ENCODE results near the gene OR4A15. TPM values are rescaled to one million over a fixed set of nuclear protein-coding genes. Genes with fewer than 3 reads are reported as not detected.

OR4A15 gene
- not detected for total RNA-seq

DNA sequence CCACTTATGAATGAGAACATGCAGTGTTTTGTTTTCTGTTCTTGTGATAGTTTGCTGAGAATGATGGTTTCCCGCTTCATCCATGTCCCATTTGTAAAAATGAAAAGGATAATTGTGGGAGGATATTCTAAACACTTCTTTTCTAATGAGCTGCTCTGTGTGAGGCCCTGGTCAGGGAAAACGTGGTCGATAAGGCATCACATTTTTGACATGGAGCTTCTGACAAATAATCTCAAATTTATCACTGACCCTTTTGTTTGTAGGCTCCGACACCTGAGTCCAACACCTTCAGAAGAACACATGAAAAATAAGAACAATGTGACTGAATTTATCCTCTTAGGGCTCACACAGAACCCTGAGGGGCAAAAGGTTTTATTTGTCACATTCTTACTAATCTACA, at the start of gene OR4A15:
TSS of gene OR4A15 (plus strand) at position 301 of the 400 bp plus-strand sequence. CDS start at position 301, 0 bp downstream.
- DNase-seq: no peak

GRCh38 chr11:55324500-55324899, 43.3 kb upstream of the OR4A15 start:
- no peak for DNase-seq

GRCh38 chr11:55342901-55343300, 24.9 kb upstream of the OR4A15 start, which contains the start of gene OR4A16:
Gene OR4A16, plus strand, starts transcription at chr11:55343201. Its CDS starts 0 bp downstream, at chr11:55343201.
- no peak for DNase-seq

GRCh38 chr11:55345306-55345705, 22.5 kb upstream of the OR4A15 start:
- DNase-seq: no peak

GRCh38 chr11:55349032-55349431, 18.7 kb upstream of the OR4A15 start:
- no peak for DNase-seq

- no peak for DNase-seq
Measured at GRCh38 chr11:55357560-55358184, 10.1 kb upstream of the OR4A15 start.

- no peak for DNase-seq
Measured at GRCh38 chr11:55401011-55401410, 33.2 kb downstream of the OR4A15 start.

Small RNA genes lying within 50 kb of the gene (small RNA-seq; reads per million reads assigned to genes)
- not detected for gene OR4X7P

Other genes with a start within 250 kb of the OR4A15 start
- gene TRIM48, start 105.8 kb upstream of the OR4A15 start, total RNA-seq: not detected
- gene OR4A16, start 24.8 kb upstream of the OR4A15 start, total RNA-seq: not detected
- gene OR4C15, start 186.5 kb downstream of the OR4A15 start, total RNA-seq: not detected
- not detected for gene OR4C16, start 204.2 kb downstream of the OR4A15 start, total RNA-seq
- gene OR4C11, start 239.7 kb downstream of the OR4A15 start, total RNA-seq: not detected

Measured in occipital lobe (tissue), 3 donors.